Fibroblast of skin of left biceps (primary cell): ENCODE data around the gene CLEC4E.
A peak's percentile ranks its signal among the peaks of the same experiment; 100 is the strongest.
"Not testable (repeated sequence)": the region's sequence is repeated elsewhere in the genome, so short reads cannot be mapped to it uniquely, and the experiment has no call there.

Experiments
- DNase-seq, 2 experiments: peaks; one replicate each; pipeline ENCODE4 v3.0.0-alpha.2; 2013; ENCODE audit warnings: low read depth in 2 of 2

CLEC4E gene, protein sequence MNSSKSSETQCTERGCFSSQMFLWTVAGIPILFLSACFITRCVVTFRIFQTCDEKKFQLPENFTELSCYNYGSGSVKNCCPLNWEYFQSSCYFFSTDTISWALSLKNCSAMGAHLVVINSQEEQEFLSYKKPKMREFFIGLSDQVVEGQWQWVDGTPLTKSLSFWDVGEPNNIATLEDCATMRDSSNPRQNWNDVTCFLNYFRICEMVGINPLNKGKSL

DNA sequence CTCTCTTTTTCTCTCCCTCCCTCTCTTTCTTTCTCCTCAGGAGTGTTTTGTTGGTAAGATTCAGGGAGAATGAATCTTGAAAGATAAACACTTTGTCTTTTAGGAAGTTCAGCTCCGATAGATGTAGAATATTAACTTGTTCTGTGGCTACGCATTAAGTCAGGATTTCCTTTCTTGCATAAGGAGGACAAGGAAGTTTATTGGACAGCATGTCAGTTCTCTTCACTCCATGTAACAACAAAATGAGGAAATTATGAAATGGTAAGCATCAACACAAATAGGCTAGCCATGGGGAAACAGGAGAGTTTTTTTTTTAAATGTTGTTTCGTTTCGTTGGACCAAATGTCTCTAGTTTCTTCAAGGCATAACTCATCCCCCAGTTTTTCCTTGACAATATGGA lies at the start of gene CLEC4E:
Gene CLEC4E (minus strand): TSS at position 75 of the 400 bp plus-strand sequence. CDS start 108 bp downstream, outside the sequence.
- not testable (repeated sequence) for DNase-seq

DNA sequence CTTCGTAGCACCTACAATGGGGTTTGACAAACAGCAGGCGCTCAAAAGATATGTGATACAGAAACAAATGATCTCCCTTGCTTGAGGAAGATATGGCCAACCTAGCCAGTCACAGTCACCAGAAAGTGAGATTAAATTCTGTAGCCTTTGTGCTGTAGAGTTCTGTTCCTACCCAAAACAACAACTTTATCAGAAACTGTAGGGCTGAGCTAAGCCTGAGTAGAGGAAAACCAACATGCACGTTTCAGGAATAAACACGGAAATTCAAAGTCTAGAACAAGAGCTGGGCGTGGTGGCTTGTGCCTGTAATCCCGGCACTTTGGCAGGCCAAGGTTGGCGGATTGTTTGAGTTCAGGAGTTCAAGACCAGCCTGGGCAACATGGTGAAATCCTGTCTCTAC lies 49.0 kb upstream of the CLEC4E start:
- no peak for DNase-seq

DNA sequence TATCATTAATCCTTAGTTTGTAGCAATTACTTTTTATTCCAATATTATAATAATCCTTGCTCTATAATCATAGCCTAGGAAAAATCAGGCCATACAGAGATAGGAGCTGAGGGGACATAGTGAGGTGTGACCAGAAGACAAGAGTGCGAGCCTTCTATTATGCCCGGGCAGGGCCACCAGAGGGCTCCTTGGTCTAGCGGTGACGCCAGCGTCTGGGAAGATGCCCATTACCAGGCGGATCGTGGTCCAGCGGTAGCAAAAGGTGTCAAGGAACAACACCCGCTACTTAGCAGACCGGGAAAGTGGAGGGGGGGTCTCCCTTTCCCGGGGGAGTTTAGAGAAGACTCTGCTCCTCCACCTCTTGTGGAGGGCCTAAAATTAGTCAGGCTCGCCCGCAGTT lies 43.8 kb upstream of the CLEC4E start:
- DNase-seq = not testable (repeated sequence)

DNA sequence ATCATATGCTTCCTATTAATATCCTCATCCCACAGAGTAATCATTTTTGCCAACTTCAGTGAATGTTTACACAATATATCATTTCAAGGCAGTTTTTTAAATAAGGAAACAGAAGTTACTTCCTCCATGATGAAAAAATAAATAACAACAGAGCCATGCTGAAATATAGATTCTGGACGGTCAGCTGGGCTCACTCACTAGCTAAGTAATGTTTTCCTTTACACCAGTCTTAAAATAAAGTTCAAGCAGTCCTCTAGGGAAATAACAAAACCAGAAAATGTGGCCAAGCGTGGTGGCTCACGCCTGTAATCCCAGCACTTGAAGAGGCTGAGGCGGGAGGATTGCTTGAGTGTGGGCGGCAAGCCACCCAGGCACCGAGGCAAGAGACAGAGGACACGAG lies 43.3 kb upstream of the CLEC4E start:
- no peak for DNase-seq

DNA sequence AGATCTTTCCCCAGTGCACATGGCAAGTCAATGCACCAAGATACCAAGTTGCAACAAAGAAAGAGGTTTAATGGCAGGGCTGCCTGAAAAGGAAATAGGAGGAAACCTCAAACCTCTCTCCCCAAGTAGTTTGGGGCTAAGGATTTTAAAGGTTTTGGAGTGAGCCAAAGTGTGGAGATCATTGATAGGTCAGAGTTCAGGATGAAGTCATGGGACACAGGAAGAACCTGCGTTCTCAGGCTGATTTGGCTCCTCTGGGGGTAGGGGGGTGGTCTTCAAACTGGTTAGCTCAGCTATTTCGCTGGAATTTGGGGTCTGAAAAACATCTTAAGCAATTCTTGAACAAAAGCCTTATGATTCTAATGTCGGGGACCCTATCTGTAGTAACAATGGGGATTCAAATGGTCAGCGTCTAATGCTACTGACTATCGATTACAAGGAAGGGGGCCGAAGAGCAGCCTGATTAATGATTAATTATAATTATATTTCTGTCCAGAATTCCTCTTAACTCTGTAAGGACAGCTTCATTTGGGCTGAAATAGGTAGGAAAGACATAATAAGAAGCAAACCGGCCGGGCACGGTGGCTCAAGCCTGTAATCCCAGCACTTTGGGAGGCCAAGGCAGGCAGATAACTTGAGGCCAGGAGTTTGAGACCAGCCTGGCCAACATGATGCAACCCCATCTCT lies 40.5 kb upstream of the CLEC4E start:
- no peak for DNase-seq

DNA sequence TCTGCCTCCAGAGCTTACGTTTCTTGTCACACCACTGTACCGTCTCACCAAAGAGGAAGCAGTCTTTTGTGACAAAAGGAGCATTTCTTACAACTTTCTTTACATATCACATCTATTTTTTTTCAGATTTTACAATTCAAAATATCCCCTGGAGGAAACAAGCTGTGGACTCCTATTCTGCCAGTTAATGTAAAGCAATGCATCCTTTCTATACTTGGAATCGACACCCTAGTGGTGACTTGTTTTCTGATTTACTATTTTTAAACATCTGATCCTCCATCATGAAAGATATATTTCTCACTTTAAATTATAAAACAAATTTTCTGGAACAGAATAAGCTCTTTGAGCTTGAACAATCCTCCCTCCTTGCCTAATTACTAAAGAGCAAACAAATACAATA lies 37.2 kb upstream of the CLEC4E start:
- DNase-seq = no peak

DNA sequence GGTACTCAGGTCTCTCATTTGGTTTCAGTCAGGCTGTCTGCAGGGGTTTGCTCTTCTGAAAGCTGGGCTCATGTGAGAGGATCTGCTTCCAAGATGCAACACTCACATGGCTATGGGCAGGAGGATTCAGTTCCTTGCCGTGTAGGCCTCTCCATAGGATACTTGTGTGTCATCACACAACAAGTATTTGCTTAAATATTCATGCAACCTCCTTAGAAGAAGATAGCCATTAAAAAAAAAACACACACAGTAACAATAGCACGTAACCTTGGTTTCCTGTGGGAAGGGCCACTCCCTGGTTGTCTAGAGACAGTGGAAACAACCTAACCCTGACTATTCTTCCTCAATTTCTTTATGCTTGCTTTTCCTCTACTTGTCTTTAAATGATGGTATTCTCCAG lies 31.8 kb upstream of the CLEC4E start:
- DNase-seq = no peak

DNA sequence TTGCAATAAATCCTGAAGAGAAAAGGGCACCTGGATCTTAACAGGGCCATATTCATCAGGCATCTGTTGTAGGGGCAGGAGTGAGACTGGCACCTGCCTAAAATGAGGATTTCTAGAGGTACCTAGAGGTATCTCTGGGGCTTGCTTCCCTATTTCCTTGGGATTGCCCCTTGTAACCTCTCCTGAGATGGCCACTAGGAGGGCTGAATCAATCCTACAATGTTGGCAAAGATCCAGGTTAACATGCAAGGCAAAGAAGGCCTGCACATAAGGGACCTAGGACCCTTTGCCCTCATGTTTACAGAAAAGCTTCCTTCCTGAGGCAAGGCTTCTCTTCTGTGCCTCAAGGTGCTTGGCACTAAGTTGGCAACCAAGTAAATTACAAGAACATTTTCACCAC lies 25.8 kb upstream of the CLEC4E start:
- no peak for DNase-seq

DNA sequence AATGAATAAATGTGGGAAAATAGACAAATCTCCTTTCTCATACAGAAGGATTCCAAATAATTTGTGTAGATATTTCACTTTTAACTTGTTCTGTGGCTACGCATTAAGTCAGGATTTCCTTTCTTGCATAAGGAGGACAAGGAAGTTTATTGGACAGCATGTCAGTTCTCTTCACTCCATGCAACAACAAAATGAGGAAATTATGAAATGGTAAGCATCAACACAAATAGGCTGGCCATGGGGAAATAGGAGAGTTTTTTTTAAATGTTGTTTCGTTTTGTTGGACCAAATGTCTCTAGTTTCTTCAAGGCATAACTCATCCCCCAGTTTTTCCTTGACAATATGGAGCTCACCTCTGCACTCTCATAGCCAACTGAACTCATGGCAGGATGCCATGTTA lies 25.3 kb upstream of the CLEC4E start:
- DNase-seq = not testable (repeated sequence)

DNA sequence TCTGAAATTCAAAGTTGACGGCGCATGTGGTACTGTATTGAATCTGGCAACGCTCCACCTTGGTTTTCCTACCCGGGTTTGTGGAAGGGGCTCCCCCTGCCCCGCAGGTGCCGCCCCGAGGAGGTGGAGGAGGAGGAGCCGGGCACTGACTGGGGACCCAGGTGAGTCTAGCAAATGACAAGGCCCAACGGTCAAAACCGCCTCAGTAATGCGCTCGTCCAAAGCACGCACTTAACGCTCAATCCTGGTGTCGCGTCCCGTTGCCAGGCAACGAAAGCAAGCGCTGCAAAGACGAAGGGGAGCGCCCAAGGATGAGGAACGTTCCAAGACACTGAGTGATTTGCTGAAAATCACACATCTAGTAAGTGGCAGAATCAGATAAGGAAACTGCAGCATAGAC lies 24.0 kb upstream of the CLEC4E start:
- no peak for DNase-seq

DNA sequence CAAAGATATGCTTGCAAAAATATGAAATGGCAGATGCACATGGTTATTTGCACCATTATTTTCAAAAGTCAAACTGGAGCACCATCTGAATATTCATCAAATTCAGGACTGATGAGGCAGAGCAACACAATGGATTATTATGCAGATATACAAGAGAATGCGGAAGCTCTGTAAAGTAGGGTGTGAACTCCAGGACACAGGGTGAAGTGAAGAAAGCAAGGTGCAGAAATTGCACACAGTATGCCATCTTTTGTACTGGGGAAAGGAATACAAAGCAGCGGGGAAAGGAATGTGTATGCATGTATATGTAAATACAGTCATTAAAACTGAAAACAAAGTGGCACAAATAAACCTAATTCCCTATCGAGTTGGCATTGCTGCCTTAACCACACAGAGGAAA lies 22.7 kb upstream of the CLEC4E start:
- no peak for DNase-seq

DNA sequence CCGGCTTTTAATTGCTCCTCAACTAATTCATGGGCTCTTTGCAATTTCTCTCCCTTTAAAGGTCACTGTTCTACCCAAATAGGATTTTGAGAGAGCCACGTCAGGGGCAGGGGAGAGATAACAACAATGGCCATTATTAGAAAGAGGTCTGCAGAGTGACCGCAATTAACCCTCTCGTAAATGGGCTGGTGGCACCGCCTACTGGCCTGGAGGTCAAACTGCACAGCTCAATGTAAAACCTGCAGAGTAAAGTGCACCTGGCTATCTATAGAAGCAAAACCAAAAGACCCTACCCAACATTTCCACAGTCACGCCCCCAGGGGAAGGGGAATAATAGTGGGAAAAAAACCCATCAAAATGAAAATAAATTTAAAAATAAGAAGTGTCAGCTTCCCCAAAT lies 21.6 kb upstream of the CLEC4E start:
- no peak for DNase-seq

DNA sequence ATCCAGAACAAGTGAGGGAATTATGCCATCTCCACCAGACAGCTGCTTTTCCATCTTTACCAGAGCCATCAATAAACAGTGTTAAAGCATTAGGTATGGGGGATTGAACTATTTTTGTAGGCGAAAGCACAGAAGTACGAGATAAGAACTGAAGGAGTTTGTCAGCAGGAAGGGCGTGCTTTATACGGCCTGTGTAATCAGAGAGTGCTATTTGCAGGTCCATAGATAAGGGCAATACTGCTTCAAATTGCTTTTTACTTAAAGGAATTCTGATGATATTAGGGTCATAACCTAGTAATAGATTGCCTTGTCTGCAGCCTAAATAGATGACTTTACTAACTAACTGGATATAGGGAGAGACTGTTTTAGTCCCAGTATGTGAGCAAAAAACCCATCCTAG lies 20.3 kb upstream of the CLEC4E start:
- no peak for DNase-seq

DNA sequence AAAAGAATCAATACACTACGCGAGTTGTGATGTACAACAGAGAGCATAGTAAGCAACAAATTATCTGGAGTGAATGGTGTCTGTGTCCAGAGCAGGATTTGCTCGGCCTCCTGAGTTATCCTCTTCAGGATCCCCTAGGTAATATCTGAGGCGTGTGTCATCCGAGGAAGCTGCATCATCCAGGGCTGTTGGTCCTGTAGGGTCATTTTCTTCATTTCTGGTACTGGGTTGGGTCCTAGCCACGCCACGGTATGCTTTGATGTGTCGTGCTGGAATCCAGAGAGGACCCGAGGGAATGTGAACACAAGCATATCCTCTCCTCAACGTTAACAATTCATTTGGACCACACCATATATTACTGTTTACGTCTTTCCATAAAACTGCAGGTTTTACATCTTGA lies 19.0 kb upstream of the CLEC4E start:
- no peak for DNase-seq

DNA sequence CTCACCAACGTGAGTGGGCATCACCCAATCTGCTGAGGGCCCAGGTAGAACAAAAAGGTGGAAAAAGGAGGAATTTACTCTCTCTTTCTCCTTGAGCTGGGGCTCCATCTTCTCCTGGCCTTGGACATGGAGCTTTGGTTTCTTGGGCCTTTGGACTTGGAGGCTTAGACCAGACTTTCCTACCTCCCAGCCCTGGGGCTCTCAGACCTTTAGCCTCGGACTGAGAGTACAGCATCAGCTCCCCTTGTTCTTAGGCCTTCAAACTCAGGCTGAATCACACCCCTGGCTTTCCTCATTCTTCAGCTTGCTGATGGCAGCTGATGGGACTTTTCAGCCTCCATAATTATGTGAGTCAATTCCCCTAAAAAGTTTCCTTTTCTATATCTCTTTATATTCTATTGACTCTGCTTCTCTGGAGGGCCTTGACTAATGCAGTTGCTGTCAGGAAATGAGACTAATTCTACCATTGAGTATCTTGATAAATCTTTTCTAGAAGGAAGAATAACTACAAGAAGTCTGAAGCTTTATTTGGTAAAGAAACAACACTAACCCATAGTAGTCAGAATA lies 15.9 kb upstream of the CLEC4E start:
- no peak for DNase-seq

DNA sequence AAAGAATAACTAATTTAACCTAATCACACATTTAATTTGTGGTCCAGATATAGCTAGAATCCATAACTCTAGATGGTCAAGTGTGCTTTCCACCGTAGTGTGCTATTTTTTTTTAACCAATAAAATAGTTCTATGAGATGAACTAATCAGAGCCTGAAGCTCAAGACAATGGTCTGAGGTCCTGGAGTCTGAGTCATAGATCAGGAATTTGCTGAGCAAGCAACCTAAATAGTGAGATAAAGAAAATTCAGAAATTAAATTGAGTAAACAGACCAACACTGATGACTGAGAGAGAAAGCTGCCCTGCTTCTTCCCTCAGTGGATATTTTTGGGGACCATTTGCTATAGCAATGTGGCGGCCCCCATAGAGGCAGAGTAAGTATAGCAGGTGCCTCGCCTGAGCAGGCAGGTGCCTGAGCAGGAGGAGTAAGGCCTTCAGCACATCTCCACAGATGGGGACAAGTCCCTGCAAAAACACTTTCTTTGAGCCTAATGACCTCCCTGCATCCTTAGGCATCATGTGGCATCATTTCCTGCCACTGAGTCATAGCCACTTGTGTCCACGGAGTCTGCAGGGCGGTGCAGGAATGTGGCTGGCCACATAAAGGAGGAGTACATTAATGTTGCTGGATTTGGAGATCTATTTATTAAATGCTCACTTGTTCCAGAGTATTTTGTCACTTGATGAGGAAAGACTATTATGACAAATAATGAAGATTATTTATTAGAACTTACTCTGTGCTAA lies 13.9 kb upstream of the CLEC4E start:
- no peak for DNase-seq

DNA sequence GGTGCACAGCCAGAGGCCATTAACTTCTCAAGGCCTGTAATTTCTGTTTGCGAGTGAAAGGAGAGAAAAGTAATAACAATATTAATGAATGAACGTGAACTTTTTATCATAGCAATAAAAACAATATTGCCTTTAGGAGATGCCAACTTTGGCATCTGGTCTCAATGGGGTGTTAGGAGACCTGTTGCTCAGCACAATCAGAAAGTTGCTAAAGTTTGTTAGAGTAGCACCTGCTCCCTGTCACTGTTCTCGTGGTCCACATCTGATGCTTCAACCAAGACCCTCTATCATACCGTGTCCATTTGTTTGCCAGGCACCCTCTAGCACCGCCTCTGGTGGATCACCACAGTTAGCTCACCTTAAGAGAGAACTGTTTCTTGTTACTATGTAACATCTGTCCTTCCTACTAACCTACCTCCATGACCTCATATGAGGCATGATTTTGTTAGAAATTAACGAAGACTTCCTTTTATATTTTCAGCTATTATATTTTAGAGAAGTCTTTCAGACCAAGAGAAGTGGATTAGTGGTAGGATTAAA lies 12.5 kb upstream of the CLEC4E start:
- no peak for DNase-seq

DNA sequence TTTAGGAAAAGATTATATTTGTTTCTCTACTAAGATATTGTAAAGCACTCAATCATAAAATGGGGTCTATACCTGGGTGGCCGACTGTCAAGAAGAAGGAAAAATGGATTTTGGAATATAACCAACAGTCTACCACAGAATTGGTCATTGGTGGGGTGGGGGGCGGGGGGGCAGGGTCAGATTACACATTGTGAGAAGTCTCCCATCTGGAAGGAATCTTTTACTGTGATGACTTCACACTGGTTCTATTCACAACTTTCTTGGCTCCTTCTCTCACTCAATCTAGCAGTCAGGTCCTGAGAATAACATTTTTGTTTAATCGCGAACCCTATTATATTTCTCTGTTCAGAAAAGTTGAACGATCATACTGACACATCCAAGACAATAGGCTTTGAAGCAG lies 8.7 kb upstream of the CLEC4E start:
- DNase-seq = peak in 1 of 2 experiments; percentile 7

DNA sequence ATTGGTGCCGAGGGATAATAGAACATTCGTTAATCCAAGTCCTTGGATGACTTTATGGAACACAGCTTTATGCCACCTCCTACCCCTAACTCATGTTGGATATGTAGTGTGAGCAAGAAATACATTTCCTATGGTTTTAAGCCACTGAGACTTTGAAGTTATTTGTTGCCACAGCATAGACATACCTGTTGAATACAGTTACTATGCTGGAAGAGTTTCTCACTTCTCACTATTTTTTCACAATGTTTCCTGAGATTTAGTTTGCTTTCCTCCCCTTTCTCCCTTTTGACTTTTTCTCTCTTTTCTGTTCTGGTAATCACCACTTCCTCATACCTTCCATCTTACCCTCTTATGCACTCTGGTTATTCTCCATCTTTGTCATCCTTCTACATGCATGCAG lies 7.5 kb upstream of the CLEC4E start:
- no peak for DNase-seq

DNA sequence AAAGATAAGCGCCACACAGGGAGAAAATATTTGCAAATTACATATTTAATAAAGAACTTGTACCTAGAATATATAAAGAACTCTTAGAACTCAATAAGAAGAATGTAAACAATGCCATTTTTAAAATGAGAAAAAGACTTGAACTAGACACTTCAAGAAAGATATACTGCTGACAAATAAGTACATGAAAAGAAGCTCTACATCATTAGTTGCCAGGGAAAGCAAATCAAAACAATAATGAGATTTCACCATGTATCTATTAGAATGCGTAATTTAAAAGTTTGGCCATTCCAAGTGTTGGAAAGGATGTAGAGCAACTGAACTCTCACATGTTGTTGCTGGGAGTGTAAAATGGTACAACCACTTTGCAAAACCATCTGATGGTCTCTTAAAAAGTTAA lies 6.9 kb upstream of the CLEC4E start:
- DNase-seq = no peak

DNA sequence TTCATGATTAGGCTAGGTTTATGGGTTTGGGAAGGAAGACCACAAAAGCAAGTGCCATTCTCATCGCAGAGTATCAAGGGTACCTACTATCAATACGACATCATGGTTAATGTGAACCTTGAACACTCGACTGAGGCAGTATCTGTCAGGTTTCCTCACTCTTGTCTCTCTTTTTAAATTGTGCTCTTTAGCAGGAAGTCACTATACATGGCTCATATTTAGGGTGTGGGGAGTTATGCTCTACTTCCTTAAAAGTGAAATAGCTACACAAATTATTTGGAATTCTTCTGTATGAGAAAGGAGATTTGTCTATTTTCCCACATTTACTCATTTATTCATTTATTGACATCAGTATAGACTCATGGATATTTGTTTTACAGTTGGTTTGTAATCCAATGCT lies 5.9 kb upstream of the CLEC4E start:
- DNase-seq = no peak

DNA sequence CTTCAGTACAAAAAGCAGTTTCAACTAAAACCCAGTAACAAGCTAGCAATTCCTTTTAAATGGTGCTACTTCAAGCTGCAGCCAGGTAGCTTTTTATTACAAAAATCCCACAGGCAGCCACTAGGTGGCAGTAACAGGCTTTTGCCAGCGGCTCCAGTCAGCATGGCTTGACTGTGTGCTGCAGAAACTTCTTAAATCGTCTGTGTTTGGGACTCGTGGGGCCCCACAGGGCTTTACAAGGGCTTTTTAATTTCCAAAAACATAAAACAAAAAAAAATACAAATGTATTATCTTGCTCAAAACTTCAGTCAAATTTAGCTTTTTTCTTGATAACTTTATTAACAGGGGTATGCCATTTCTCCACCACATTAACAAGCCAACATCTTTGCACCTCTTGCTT lies 3.6 kb upstream of the CLEC4E start:
- DNase-seq = peak in 1 of 2 experiments; percentile 19
